Astrocyte (in vitro differentiated cells and primary cell): ENCODE data around the gene TRAF3IP3. TPM values are rescaled to one million over a fixed set of nuclear protein-coding genes. Genes with fewer than 3 reads are reported as not detected.

Source experiments
- DNase-seq: peaks from one replicate; pipeline ENCODE4 v3.0.0-alpha.2; 2010; ENCODE audit warnings: low read depth
- FAIRE-seq: peaks from 2 replicates; lab custom pipeline; 2011; peaks lifted over from hg19 to GRCh38; lab: Jason Lieb, UNC
- H2AFZ ChIP-seq: 2 replicates; pipeline ENCODE4 v1.6.0; 2012; ENCODE audit warnings: low read depth, low read length, inconsistent platforms
- H3K27ac ChIP-seq: 2 replicates; pipeline ENCODE4 v1.5.1; 2011; ENCODE audit warnings: low read depth, low read length, inconsistent platforms
- H3K27me3 ChIP-seq: 2 replicates; pipeline ENCODE4 v1.6.0; 2011; ENCODE audit warnings: low read length, inconsistent platforms; ENCODE audit not compliant: insufficient read depth
- H3K36me3 ChIP-seq: 2 replicates; pipeline ENCODE4 v1.5.1; 2011; ENCODE audit warnings: low read length, inconsistent platforms; ENCODE audit not compliant: insufficient read depth
- H3K4me1 ChIP-seq: 2 replicates; pipeline ENCODE4 v1.5.1; 2011; ENCODE audit warnings: low read length, inconsistent platforms; ENCODE audit not compliant: insufficient read depth
- H3K4me2 ChIP-seq: 2 replicates; pipeline ENCODE4 v1.6.0; 2012; ENCODE audit warnings: low read length, inconsistent platforms
- H3K4me3 ChIP-seq: 2 replicates; pipeline ENCODE4 v1.5.1; 2011; ENCODE audit warnings: low read depth, mild to moderate bottlenecking, low read length, inconsistent platforms; ENCODE audit not compliant: insufficient read depth
- H3K79me2 ChIP-seq: 2 replicates; pipeline ENCODE4 v1.6.0; 2012; ENCODE audit warnings: mild to moderate bottlenecking, low read length, inconsistent platforms; ENCODE audit not compliant: insufficient read depth
- H3K9ac ChIP-seq: 2 replicates; pipeline ENCODE4 v1.6.0; 2012; ENCODE audit warnings: mild to moderate bottlenecking, low read length, inconsistent platforms
- H3K9me3 ChIP-seq: 2 replicates; pipeline ENCODE4 v1.5.1; 2012; ENCODE audit warnings: low read depth, mild to moderate bottlenecking, low read length, inconsistent platforms; ENCODE audit not compliant: insufficient read depth
- H4K20me1 ChIP-seq: 2 replicates; pipeline ENCODE4 v1.6.0; 2012; ENCODE audit warnings: low read length, inconsistent platforms; ENCODE audit not compliant: insufficient read depth
- H3K27ac Mint-ChIP-seq: one replicate; pipeline ENCODE4 v1.8.0; 2021; ENCODE audit warnings: mild to moderate bottlenecking, mixed read lengths; ENCODE audit not compliant: unreplicated experiment
- H3K27me3 Mint-ChIP-seq: one replicate; pipeline ENCODE4 v1.8.0; 2021; ENCODE audit warnings: low read depth, mixed read lengths; ENCODE audit not compliant: unreplicated experiment
- H3K36me3 Mint-ChIP-seq: one replicate; pipeline ENCODE4 v1.8.0; 2021; ENCODE audit warnings: low read depth, mixed read lengths; ENCODE audit not compliant: unreplicated experiment
- H3K4me1 Mint-ChIP-seq: one replicate; pipeline ENCODE4 v1.8.0; 2021; ENCODE audit warnings: low read depth, mixed read lengths; ENCODE audit not compliant: unreplicated experiment
- H3K4me3 Mint-ChIP-seq: one replicate; pipeline ENCODE4 v1.8.0; 2021; ENCODE audit warnings: mild to moderate bottlenecking, moderate library complexity, mixed read lengths; ENCODE audit not compliant: unreplicated experiment
- H3K9me3 Mint-ChIP-seq: one replicate; pipeline ENCODE4 v1.8.0; 2021; ENCODE audit warnings: mild to moderate bottlenecking, mixed read lengths; ENCODE audit not compliant: unreplicated experiment
- CTCF ChIP-seq: IDR thresholded peaks from 2 replicates; pipeline ENCODE4 v1.5.1; 2011; ENCODE audit warnings: low read depth, mild to moderate bottlenecking, inconsistent platforms, low read length, moderate library complexity; ENCODE audit not compliant: insufficient read depth
- EZH2 ChIP-seq: IDR thresholded peaks from 2 replicates; pipeline ENCODE4 v1.6.1; 2012; ENCODE audit warnings: mild to moderate bottlenecking, low read length, inconsistent platforms; ENCODE audit not compliant: insufficient read depth
- total RNA-seq: library from RNA; stranded (reverse); gene quantifications from 2 replicates; pipeline ENCODE4 v1.2.1, GENCODE V29; 2021

TRAF3IP3 gene
- total RNA-seq, 1 donor from 2014 or later, result not detected

GRCh38 chr1:209743145-209743482, 12.7 kb upstream of the TRAF3IP3 start:
- Histone ChIP-seq H3K9me3 (no peaks in the 10 kb centered on the region), H3K4me3 (no peak overlapping the region), H3K27me3 (no peaks in the 10 kb centered on the region), H3K36me3 (no peaks in the 10 kb centered on the region), H2AFZ (no peak overlapping the region), H3K9ac (no peak overlapping the region), H3K79me2 (no peaks in the 10 kb centered on the region), H3K27ac (peak overlapping the region; percentile 3), H3K4me1 (peaks cover 16% of the 10 kb centered on the region), H4K20me1 (no peaks in the 10 kb centered on the region), H3K4me2 (no peak overlapping the region)
- TF ChIP-seq CTCF, result no peak
- no peak for TF ChIP-seq EZH2
- Mint-ChIP-seq H3K36me3 (no peaks in the 10 kb centered on the region), H3K27me3 (peaks cover 27% of the 10 kb centered on the region), H3K4me3 (no peak overlapping the region), H3K27ac (no peak overlapping the region), H3K4me1 (no peaks in the 10 kb centered on the region), H3K9me3 (peaks cover 2% of the 10 kb centered on the region)
- peak; percentile 9 for FAIRE-seq
- DNase-seq, result peak; percentile 67

GRCh38 chr1:209746451-209747165, 9.2 kb upstream of the TRAF3IP3 start:
- FAIRE-seq, result no peak
- Histone ChIP-seq H3K27me3 (no peaks in the 10 kb centered on the region), H3K27ac (no peak overlapping the region), H3K4me1 (peaks cover 16% of the 10 kb centered on the region), H3K79me2 (no peaks in the 10 kb centered on the region), H3K4me2 (no peak overlapping the region), H3K9me3 (no peaks in the 10 kb centered on the region), H4K20me1 (no peaks in the 10 kb centered on the region), H3K36me3 (no peaks in the 10 kb centered on the region), H3K9ac (no peak overlapping the region), H2AFZ (no peak overlapping the region), H3K4me3 (no peak overlapping the region)
- H3K27ac Mint-ChIP-seq, result no peak overlapping the region
- peaks cover 2% of the 10 kb centered on the region for H3K9me3 Mint-ChIP-seq
- H3K27me3 Mint-ChIP-seq, result peaks cover 18% of the 10 kb centered on the region
- TF ChIP-seq CTCF (no peak), EZH2 (no peak)
- DNase-seq, result no peak
- no peaks in the 10 kb centered on the region for H3K4me1 Mint-ChIP-seq
- no peaks in the 10 kb centered on the region for H3K36me3 Mint-ChIP-seq
- H3K4me3 Mint-ChIP-seq, result no peak overlapping the region

GRCh38 chr1:209747580-209748262, 8.1 kb upstream of the TRAF3IP3 start:
- no peak overlapping the region for H3K27ac ChIP-seq
- H3K36me3 ChIP-seq, result no peaks in the 10 kb centered on the region
- H3K9me3 ChIP-seq, result no peaks in the 10 kb centered on the region
- no peak for FAIRE-seq
- H3K9ac ChIP-seq, result peak overlapping the region; percentile 14
- H3K4me1 ChIP-seq, result peaks cover 10% of the 10 kb centered on the region
- TF ChIP-seq CTCF (peak; percentile 73), EZH2 (no peak)
- H3K9me3 Mint-ChIP-seq, result no peaks in the 10 kb centered on the region
- H3K79me2 ChIP-seq, result no peaks in the 10 kb centered on the region
- peak overlapping the region; percentile 3 for H3K4me3 ChIP-seq
- H3K4me1 Mint-ChIP-seq, result no peaks in the 10 kb centered on the region
- DNase-seq, result peak; percentile 79
- peak overlapping the region; percentile 53 for H2AFZ ChIP-seq
- no peaks in the 10 kb centered on the region for H4K20me1 ChIP-seq
- peak overlapping the region; percentile 55 for H3K27ac Mint-ChIP-seq
- H3K4me2 ChIP-seq, result peak overlapping the region; percentile 72
- peaks cover 9% of the 10 kb centered on the region for H3K27me3 Mint-ChIP-seq
- H3K36me3 Mint-ChIP-seq, result no peaks in the 10 kb centered on the region
- H3K4me3 Mint-ChIP-seq, result peak overlapping the region; percentile 73
- H3K27me3 ChIP-seq, result no peaks in the 10 kb centered on the region
